Upper lobe of left lung (tissue), 6 donors: ENCODE measurements around the gene ST3GAL3. TPM values are rescaled to one million over a fixed set of nuclear protein-coding genes. Genes with fewer than 3 reads are reported as not detected.
A peak's percentile ranks its signal among the peaks of the same experiment; 100 is the strongest.

Source experiments
- ATAC-seq, 2 donors: fragments of 200-7000 bp; cut with Tn5 transposase; one replicate each; pipeline ENCODE4 v1.9.1; 2022; ENCODE audit warnings: mild to moderate bottlenecking in 2 of 2, moderate library complexity in 2 of 2; ENCODE audit not compliant: low FRiP score in 2 of 2
- DNase-seq, 2 donors: peaks; one replicate each; pipeline ENCODE4 v3.0.0-alpha.2; 2019 to 2020
- H3K27ac ChIP-seq, 4 donors: fragments of 200-600 bp; sonication (generic); one replicate each; pipeline ENCODE4 v1.5.1; 2016 to 2019
- H3K27me3 ChIP-seq, 4 donors: fragments of 200-600 bp; sonication (generic); one replicate each; pipeline ENCODE4 v1.5.1; 2017 to 2019
- H3K36me3 ChIP-seq, 4 donors: fragments of 200-600 bp; sonication (generic); one replicate each; pipeline ENCODE4 v1.5.1; 2016 to 2019
- H3K4me1 ChIP-seq, 4 donors: fragments of 200-600 bp; sonication (generic); one replicate each; pipeline ENCODE4 v1.5.1; 2018 to 2019
- H3K4me3 ChIP-seq, 4 donors: fragments of 200-600 bp; sonication (generic); one replicate each; pipeline ENCODE4 v1.5.1; 2017 to 2019; ENCODE audit warnings: mild to moderate bottlenecking in 2 of 4, moderate library complexity in 1 of 4
- H3K9me3 ChIP-seq, 4 donors: fragments of 200-600 bp; sonication (generic); one replicate each; pipeline ENCODE4 v1.5.1; 2018 to 2019
- CTCF ChIP-seq, 6 experiments: fragments of 450-650 bp in 4 of 6; fragments of 200-600 bp in 2 of 6; sonication (generic) in 2 of 6; IDR thresholded peaks; one replicate each; pipeline ENCODE4 v1.5.1; 2016 to 2019; ENCODE audit warnings: antibody characterized with exemption in 6 of 6
- EP300 ChIP-seq, 4 donors: sonication (generic); formaldehyde crosslinking; IDR thresholded peaks; one replicate each; pipeline ENCODE4 v1.5.1; 2017; ENCODE audit warnings: antibody characterized with exemption in 4 of 4, control low read depth in 2 of 4
- POLR2A ChIP-seq, 4 donors: fragments of 450-650 bp; IDR thresholded peaks; one replicate each; pipeline ENCODE4 v1.5.1; 2016 to 2017; ENCODE audit warnings: antibody characterized with exemption in 4 of 4, mild to moderate bottlenecking in 2 of 4
- POLR2AphosphoS5 ChIP-seq, 2 donors: sonication (generic); formaldehyde crosslinking; IDR thresholded peaks; one replicate each; pipeline ENCODE4 v1.5.1; 2017; ENCODE audit warnings: antibody characterized with exemption in 2 of 2
- WGBS, 2 donors: methylation state at CpG; one replicate each; pipeline ENCODE4 v1.1.5; 2017 to 2018; 5-methylcytosine and 5-hydroxymethylcytosine counted together
- total RNA-seq, 6 donors: library from RNA; depleted of rRNA in 4 of 6; stranded (reverse); fragments of >200 nt in 4 of 6; gene quantifications; one replicate each; pipeline versions ENCODE4 v1.1.0 to v1.2.1, GENCODE V29; 2016 to 2021
- donor health status: DM: no; HTN: no; CAD: no; lungs with moderate emphysema.
- donor health status: DM: no; HTN: yes; CAD: no; lungs with severe emphysema.

Gene ST3GAL3
- total RNA-seq, 6 donors from 2014 or later = 14.4 to 46.1 (median 19.2) TPM

- TF ChIP-seq POLR2A (IDR thresholded peaks at IDR 0.05) (no peak), EP300 (IDR thresholded peaks at IDR 0.05) (no peak), POLR2AphosphoS5 (IDR thresholded peaks at IDR 0.05) (no peak), CTCF (IDR thresholded peaks at IDR 0.05) (no peak)
- no peak for DNase-seq
- WGBS, 2 donors = 60 to 71% methylated on average over 3 to 5 of the region's 5 CpGs
- peaks cover 45 to 68% (median 53%) of the 10 kb centered on the region in 4 donors for H3K4me1 ChIP-seq
- H3K9me3 ChIP-seq = no peaks in the 10 kb centered on the region
- H3K27me3 ChIP-seq = no peaks in the 10 kb centered on the region
- H3K36me3 ChIP-seq = peaks cover 4 to 22% (median 18%) of the 10 kb centered on the region in 4 donors
- ATAC-seq = no peak
- H3K4me3 ChIP-seq = peak overlapping the region in 1 of 4 donors; percentile 91
- H3K27ac ChIP-seq = peak overlapping the region in 2 of 4 donors; percentile 42 to 62
Observed at GRCh38 chr1:43978264-43978550, 270.9 kb downstream of the ST3GAL3 start.

GRCh38 chr1:43978551-43979260 is 271.4 kb downstream of the ST3GAL3 start, which contains the start of gene B4GALT2:
TSS of gene B4GALT2 (plus strand) at chr1:43979210. CDS start at chr1:43981161, 1,951 bp downstream.
- DNase-seq = peak in 1 of 2 donors; percentile 93
- peak within 1 kb of the TSS; percentile 74 to 91 (median 82) for H3K4me3 ChIP-seq
- peak within 1 kb of the TSS; percentile 28 to 78 (median 68) for H3K27ac ChIP-seq
- peaks cover 4 to 22% (median 18%) of the 10 kb centered on the region in 4 donors for H3K36me3 ChIP-seq
- H3K4me1 ChIP-seq = peaks cover 44 to 68% (median 53%) of the 10 kb centered on the region in 4 donors
- peak in 1 of 2 donors; percentile 13 for ATAC-seq
- no peaks in the 10 kb centered on the region for H3K27me3 ChIP-seq
- TF ChIP-seq CTCF (IDR thresholded peaks at IDR 0.05) (no peak), POLR2A (IDR thresholded peaks at IDR 0.05) (no peak), POLR2AphosphoS5 (IDR thresholded peaks at IDR 0.05) (no peak), EP300 (IDR thresholded peaks at IDR 0.05) (no peak)
- no peaks in the 10 kb centered on the region for H3K9me3 ChIP-seq
- 8 to 12% methylated on average over 18 to 28 of the region's 54 CpGs for WGBS, 2 donors

- H3K36me3 ChIP-seq = peaks cover 4 to 22% (median 18%) of the 10 kb centered on the region in 4 donors
- no peaks in the 10 kb centered on the region for H3K9me3 ChIP-seq
- peak overlapping the region; percentile 74 to 91 (median 82) for H3K4me3 ChIP-seq
- H3K27me3 ChIP-seq = no peaks in the 10 kb centered on the region
- WGBS, 2 donors = 0% methylated on average over 4 of the region's 45 CpGs; no CpG with 5 or more reads in 1 of the 2 donors
- no peak for TF ChIP-seq POLR2AphosphoS5 (IDR thresholded peaks at IDR 0.05)
- TF ChIP-seq CTCF (IDR thresholded peaks at IDR 0.05) = no peak
- no peak for TF ChIP-seq EP300 (IDR thresholded peaks at IDR 0.05)
- TF ChIP-seq POLR2A (IDR thresholded peaks at IDR 0.05) = no peak
- peaks cover 39 to 64% (median 49%) of the 10 kb centered on the region in 4 donors for H3K4me1 ChIP-seq
- peak overlapping the region; percentile 28 to 78 (median 68) for H3K27ac ChIP-seq
- ATAC-seq (no peak), DNase-seq (no peak)
Observed at GRCh38 chr1:43979261-43979527, 271.9 kb downstream of the ST3GAL3 start.

GRCh38 chr1:43979528-43980254 is 272.4 kb downstream of the ST3GAL3 start:
- no peaks in the 10 kb centered on the region for H3K27me3 ChIP-seq
- ATAC-seq (peak; percentile 5 to 63), DNase-seq (peak; percentile 58 to 90)
- peak in 1 of 2 donors; percentile 20 for TF ChIP-seq POLR2AphosphoS5 (IDR thresholded peaks at IDR 0.05)
- TF ChIP-seq CTCF (IDR thresholded peaks at IDR 0.05) = no peak
- WGBS, 2 donors = 33% methylated on average over 5 of the region's 45 CpGs; no CpG with 5 or more reads in 1 of the 2 donors
- H3K27ac ChIP-seq = peak overlapping the region; percentile 28 to 78 (median 68)
- peaks cover 4 to 22% (median 19%) of the 10 kb centered on the region in 4 donors for H3K36me3 ChIP-seq
- H3K4me1 ChIP-seq = peaks cover 39 to 61% (median 47%) of the 10 kb centered on the region in 4 donors
- peak overlapping the region; percentile 74 to 91 (median 82) for H3K4me3 ChIP-seq
- no peaks in the 10 kb centered on the region for H3K9me3 ChIP-seq
